22Rv1 (cell line): ENCODE results near the gene ERGIC1.

ENCODE experiments used
- H3K27ac ChIP-seq: fragments of 450-650 bp; 2 replicates; pipeline ENCODE4 v1.5.1; 2017
- ZFX ChIP-seq: fragments of 450-650 bp; IDR thresholded peaks from 2 replicates; pipeline ENCODE4 v1.6.1; 2017; ENCODE audit warnings: antibody characterized with exemption, borderline replicate concordance
- TF ChIP-seq, protein P1 (sequence below): fragments of 450-650 bp; IDR thresholded peaks from 2 replicates; pipeline ENCODE4 v1.5.1; 2017; ENCODE audit warnings: mild to moderate bottlenecking

ERGIC1 gene

DNA sequence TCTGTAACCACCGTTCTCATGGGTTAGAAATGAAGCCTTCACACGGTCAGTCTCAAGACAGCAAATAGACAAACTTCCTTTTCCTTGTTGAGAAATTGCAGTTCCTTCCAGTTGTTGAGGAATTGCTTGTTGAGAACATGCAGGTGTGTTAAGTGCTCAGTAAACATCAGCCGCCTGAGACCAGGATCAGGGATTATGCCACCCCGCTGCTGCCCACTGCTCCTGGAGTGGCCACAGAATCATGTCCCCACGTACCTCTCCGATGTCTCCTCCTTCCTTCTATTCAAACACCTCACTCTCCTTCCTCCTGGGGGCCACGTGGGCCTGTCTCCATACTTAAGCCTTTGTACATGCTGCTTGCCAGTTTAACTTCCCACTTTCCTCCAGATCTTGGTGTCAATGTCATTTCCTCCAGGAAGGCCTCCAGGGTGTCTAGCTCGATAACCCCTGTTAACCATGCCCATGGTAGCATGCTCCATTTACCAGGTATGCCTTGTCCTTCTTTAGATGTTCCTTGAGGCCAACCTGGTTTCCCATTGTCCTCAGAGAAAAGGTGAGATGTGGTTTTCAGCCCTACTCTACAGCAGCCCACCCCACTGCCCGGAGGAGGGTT lies 91.4 kb downstream of the ERGIC1 start:
- 0 out of 2 replicates have a peak overlapping the region, but pooled peaks have one; percentile 2 for H3K27ac ChIP-seq
- TF ChIP-seq ZFX = no peak
- TF ChIP-seq, protein P1, sequence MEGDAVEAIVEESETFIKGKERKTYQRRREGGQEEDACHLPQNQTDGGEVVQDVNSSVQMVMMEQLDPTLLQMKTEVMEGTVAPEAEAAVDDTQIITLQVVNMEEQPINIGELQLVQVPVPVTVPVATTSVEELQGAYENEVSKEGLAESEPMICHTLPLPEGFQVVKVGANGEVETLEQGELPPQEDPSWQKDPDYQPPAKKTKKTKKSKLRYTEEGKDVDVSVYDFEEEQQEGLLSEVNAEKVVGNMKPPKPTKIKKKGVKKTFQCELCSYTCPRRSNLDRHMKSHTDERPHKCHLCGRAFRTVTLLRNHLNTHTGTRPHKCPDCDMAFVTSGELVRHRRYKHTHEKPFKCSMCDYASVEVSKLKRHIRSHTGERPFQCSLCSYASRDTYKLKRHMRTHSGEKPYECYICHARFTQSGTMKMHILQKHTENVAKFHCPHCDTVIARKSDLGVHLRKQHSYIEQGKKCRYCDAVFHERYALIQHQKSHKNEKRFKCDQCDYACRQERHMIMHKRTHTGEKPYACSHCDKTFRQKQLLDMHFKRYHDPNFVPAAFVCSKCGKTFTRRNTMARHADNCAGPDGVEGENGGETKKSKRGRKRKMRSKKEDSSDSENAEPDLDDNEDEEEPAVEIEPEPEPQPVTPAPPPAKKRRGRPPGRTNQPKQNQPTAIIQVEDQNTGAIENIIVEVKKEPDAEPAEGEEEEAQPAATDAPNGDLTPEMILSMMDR = no peak

GRCh38 chr5:172926008-172926523 lies 92.0 kb downstream of the ERGIC1 start:
- TF ChIP-seq, protein P1 = no peak

GRCh38 chr5:172926796-172927195 lies 92.7 kb downstream of the ERGIC1 start:
- no peak overlapping the region for H3K27ac ChIP-seq
- TF ChIP-seq, protein P1 = no peak
- no peak for TF ChIP-seq ZFX

More at GRCh38 chr5:172926008-172926523, 92.0 kb downstream of the ERGIC1 start:
- H3K27ac ChIP-seq = no peak overlapping the region

GRCh38 chr5:172929371-172929838 lies 95.4 kb downstream of the ERGIC1 start:
- no peak overlapping the region for H3K27ac ChIP-seq
- no peak for TF ChIP-seq ZFX
- TF ChIP-seq, protein P1 = no peak

- TF ChIP-seq ZFX = no peak
- TF ChIP-seq, protein P1 = no peak
- no peak overlapping the region for H3K27ac ChIP-seq
Observed at GRCh38 chr5:172931001-172931536, 97.0 kb downstream of the ERGIC1 start.

GRCh38 chr5:172932313-172933017 lies 98.4 kb downstream of the ERGIC1 start:
- no peak overlapping the region for H3K27ac ChIP-seq

More at GRCh38 chr5:172932313-172933017, 98.4 kb downstream of the ERGIC1 start:
- TF ChIP-seq, protein P1 = peak; percentile 96
- TF ChIP-seq ZFX = no peak
